ENCODE data around the gene RAPGEF2. TPM values are rescaled to one million over a fixed set of nuclear protein-coding genes. Genes with fewer than 3 reads are reported as not detected.

The RAPGEF2 gene
- total and polyA plus RNA-seq, 10 of the 15 experiments (the other 5 are each of a cell fraction or from before 2014, with no cell fraction given) = 0.31 to 24.0 (median 2.9) TPM

DNA sequence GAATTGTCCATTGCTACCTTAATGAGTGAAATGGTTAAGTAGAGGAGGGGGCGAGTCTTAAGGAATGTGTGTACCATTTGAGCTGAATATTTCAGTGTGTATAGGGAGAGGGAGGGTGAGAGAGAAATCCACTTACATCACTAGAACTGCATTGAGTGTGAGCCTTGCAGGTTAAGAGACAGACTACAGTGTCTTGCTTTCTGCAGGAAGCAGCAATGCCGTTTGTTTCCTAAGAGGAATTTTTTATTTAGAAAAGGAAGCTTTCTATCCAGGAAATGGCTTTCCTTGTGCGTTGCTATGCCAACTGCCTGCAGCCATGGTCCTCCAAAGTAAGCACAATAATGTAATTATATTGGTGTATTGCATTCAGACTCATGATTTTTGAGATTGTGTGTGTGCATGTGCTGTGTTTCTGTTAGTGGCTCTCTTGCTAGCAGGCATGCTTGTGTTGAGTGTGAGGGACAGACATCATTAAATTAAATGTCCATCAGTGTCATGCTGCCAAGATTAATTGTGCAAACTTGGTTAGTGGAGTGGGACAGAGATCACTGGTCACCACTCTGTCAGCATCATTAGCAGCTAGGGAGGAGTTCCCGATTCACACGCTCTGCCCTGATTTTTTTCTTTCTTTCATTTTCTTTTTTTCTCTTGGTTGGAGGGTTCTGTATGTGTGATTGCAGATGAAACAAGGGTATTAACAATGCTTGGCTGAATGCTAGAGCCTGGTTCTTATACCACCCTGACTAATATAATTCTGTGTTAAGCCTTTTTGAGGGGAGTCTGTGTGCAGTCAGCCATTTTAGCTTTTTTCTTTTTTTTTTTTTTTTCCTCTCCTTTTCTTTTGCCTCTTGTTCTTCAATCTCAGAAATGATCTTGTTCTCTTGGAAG, 164.3 kb downstream of the RAPGEF2 start (continued):
- TF ChIP-seq, protein P1, sequence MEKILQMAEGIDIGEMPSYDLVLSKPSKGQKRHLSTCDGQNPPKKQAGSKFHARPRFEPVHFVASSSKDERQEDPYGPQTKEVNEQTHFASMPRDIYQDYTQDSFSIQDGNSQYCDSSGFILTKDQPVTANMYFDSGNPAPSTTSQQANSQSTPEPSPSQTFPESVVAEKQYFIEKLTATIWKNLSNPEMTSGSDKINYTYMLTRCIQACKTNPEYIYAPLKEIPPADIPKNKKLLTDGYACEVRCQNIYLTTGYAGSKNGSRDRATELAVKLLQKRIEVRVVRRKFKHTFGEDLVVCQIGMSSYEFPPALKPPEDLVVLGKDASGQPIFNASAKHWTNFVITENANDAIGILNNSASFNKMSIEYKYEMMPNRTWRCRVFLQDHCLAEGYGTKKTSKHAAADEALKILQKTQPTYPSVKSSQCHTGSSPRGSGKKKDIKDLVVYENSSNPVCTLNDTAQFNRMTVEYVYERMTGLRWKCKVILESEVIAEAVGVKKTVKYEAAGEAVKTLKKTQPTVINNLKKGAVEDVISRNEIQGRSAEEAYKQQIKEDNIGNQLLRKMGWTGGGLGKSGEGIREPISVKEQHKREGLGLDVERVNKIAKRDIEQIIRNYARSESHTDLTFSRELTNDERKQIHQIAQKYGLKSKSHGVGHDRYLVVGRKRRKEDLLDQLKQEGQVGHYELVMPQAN (conservative IDR thresholded peaks at IDR 0.05) = no peak
- no peak for TF ChIP-seq HDGF (IDR thresholded peaks at IDR 0.05)
- TF ChIP-seq SPI1 (IDR thresholded peaks at IDR 0.05; ENCODE audit: borderline replicate concordance, insufficient read depth, low read depth, low read length) = no peak
- TF ChIP-seq SUPT20H (IDR thresholded peaks at IDR 0.05; ENCODE audit: borderline replicate concordance, control insufficient read depth, low read depth, low read length) = no peak
- TF ChIP-seq TCF12 (IDR thresholded peaks at IDR 0.05; ENCODE audit: low read depth, low read length) = no peak
- TF ChIP-seq, protein P2, sequence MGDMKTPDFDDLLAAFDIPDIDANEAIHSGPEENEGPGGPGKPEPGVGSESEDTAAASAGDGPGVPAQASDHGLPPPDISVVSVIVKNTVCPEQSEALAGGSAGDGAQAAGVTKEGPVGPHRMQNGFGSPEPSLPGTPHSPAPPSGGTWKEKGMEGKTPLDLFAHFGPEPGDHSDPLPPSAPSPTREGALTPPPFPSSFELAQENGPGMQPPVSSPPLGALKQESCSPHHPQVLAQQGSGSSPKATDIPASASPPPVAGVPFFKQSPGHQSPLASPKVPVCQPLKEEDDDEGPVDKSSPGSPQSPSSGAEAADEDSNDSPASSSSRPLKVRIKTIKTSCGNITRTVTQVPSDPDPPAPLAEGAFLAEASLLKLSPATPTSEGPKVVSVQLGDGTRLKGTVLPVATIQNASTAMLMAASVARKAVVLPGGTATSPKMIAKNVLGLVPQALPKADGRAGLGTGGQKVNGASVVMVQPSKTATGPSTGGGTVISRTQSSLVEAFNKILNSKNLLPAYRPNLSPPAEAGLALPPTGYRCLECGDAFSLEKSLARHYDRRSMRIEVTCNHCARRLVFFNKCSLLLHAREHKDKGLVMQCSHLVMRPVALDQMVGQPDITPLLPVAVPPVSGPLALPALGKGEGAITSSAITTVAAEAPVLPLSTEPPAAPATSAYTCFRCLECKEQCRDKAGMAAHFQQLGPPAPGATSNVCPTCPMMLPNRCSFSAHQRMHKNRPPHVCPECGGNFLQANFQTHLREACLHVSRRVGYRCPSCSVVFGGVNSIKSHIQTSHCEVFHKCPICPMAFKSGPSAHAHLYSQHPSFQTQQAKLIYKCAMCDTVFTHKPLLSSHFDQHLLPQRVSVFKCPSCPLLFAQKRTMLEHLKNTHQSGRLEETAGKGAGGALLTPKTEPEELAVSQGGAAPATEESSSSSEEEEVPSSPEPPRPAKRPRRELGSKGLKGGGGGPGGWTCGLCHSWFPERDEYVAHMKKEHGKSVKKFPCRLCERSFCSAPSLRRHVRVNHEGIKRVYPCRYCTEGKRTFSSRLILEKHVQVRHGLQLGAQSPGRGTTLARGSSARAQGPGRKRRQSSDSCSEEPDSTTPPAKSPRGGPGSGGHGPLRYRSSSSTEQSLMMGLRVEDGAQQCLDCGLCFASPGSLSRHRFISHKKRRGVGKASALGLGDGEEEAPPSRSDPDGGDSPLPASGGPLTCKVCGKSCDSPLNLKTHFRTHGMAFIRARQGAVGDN (IDR thresholded peaks at IDR 0.05) = no peak
- TF ChIP-seq RBBP5 (conservative IDR thresholded peaks at IDR 0.05) = no peak
- TF ChIP-seq NR2F1 (conservative IDR thresholded peaks at IDR 0.05) = no peak
- TF ChIP-seq POLR2AphosphoS5 (IDR thresholded peaks at IDR 0.05; ENCODE audit: low read length) = no peak
- TF ChIP-seq RFX5 (IDR thresholded peaks at IDR 0.05; ENCODE audit: low read depth, low read length) = 0 out of 2 replicates have a peak, but pooled peaks have one; percentile 19
